NB4 (cell line): Measurements from ENCODE around the gene EDEM3.

ENCODE experiments used
- POLR2A ChIP-seq: IDR thresholded peaks from 2 replicates; pipeline ENCODE4 v1.6.1; 2011; ENCODE audit warnings: mild to moderate bottlenecking; ENCODE audit not compliant: insufficient read length; ENCODE audit errors: extremely low read depth
- TF ChIP-seq, protein P1 (sequence below): IDR thresholded peaks from one replicate; pipeline ENCODE4 v1.5.1; 2012; ENCODE audit warnings: low read depth, low read length

DNA sequence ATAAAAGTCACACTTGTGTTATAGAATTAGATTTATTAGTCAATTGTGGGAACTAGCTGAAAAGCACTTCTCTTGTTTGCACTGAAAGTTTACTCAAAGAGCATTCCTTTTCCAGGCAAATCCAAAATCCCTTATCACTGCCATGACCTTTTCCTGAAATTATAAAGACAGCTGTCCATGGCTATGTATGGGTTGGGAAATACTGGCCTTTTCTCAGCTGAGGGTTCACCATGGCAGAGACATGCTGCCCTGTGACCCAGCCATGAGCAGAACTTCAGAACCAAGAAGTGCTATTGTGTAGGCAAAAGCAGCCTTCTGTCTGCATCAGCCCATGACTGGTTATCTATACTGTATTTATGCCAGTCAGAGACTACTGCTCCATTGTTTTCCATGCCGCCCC is 9.8 kb upstream of the EDEM3 start:
- TF ChIP-seq, protein P1, sequence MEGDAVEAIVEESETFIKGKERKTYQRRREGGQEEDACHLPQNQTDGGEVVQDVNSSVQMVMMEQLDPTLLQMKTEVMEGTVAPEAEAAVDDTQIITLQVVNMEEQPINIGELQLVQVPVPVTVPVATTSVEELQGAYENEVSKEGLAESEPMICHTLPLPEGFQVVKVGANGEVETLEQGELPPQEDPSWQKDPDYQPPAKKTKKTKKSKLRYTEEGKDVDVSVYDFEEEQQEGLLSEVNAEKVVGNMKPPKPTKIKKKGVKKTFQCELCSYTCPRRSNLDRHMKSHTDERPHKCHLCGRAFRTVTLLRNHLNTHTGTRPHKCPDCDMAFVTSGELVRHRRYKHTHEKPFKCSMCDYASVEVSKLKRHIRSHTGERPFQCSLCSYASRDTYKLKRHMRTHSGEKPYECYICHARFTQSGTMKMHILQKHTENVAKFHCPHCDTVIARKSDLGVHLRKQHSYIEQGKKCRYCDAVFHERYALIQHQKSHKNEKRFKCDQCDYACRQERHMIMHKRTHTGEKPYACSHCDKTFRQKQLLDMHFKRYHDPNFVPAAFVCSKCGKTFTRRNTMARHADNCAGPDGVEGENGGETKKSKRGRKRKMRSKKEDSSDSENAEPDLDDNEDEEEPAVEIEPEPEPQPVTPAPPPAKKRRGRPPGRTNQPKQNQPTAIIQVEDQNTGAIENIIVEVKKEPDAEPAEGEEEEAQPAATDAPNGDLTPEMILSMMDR, result no peak
- no peak for TF ChIP-seq POLR2A
